Measurements from ENCODE around the gene C16orf54. TPM values are rescaled to one million over a fixed set of nuclear protein-coding genes. Genes with fewer than 3 reads are reported as not detected.

Gene C16orf54
- total and polyA plus RNA-seq, 2 of the 4 experiments (the other 2 are of a cell fraction) = not detected

GRCh38 chr16:29744541-29745101, 1.2 kb downstream of the C16orf54 start:
- CTCF ChIA-PET = no interaction called here

More at GRCh38 chr16:29744541-29745101, 1.2 kb downstream of the C16orf54 start:
- Histone ChIP-seq H4K20me1 (ENCODE audit: insufficient read depth, low read length) (no peaks in the 10 kb centered on the region), H2AFZ (replicated peaks; ENCODE audit: low read length, poor library complexity) (no peak overlapping the region), H2BK5ac (ENCODE audit: low read depth, low read length, poor library complexity, severe bottlenecking) (no peak overlapping the region), H3K18ac (ENCODE audit: low read depth, low read length) (no peak overlapping the region), H3K4me1 (ENCODE audit: control insufficient read depth, insufficient read depth, low read length) (no peaks in the 10 kb centered on the region), H2AK9ac (replicated peaks; ENCODE audit: low read depth, low read length, poor library complexity) (no peak overlapping the region), H3K79me1 (ENCODE audit: low read depth in 1 of 2, low read length in 2 of 2) (no peaks in the 10 kb centered on the region), H3K27me3 (ENCODE audit: control insufficient read depth, insufficient read depth, low read length) (peaks cover 24% of the 10 kb centered on the region), H2AK5ac (ENCODE audit: low read depth, low read length) (no peak overlapping the region), H4K91ac (ENCODE audit: insufficient read depth, low read depth, low read length) (no peak overlapping the region), H3K56ac (ENCODE audit: extremely low read depth, insufficient read depth, low read length) (no peak overlapping the region), H2BK15ac (ENCODE audit: low read depth, low read length) (no peak overlapping the region), H3K4me2 (ENCODE audit: low read depth, low read length) (no peak overlapping the region), H3K36me3 (ENCODE audit: control insufficient read depth, insufficient read depth, low read length) (no peaks in the 10 kb centered on the region), H3K4me3 (ENCODE audit: insufficient read depth, low read depth, low read length) (no peak overlapping the region), H3K9ac (ENCODE audit: low read depth, low read length) (no peak overlapping the region), H3K4ac (ENCODE audit: low read depth, low read length) (no peak overlapping the region), H3K27ac (ENCODE audit: insufficient read depth, low read length) (no peak overlapping the region), H4K5ac (ENCODE audit: low read depth, low read length) (no peak overlapping the region), H3K14ac (replicated peaks; ENCODE audit: low read depth, low read length) (no peak overlapping the region), H2BK120ac (ENCODE audit: low read depth, low read length) (no peak overlapping the region), H2BK20ac (ENCODE audit: low read depth, low read length) (no peak overlapping the region), H3K23ac (ENCODE audit: low read depth, low read length) (no peak overlapping the region), H3K9me1 (ENCODE audit: insufficient read depth, low read length) (no peaks in the 10 kb centered on the region), H3K9me3 (ENCODE audit: control insufficient read depth, insufficient read depth, low read length) (no peaks in the 10 kb centered on the region), H4K8ac (ENCODE audit: low read depth in 2 of 2, low read length in 2 of 2) (no peak overlapping the region)
- WGBS, 2 experiments (ENCODE audit: extremely low coverage in 2 of 2, insufficient read length in 1 of 2) = 97% methylated on average over 6 of the region's 20 CpGs; no CpG with 5 or more reads in 1 of the 2 experiments
- POLR2A ChIA-PET (ENCODE audit: unreplicated experiment) = no interaction called here
- dilution Hi-C loops (cut with HindIII; ENCODE audit: low sequenced_read_pairs, unreplicated experiment) (no loop called here), in situ Hi-C loops (cut with MboI; ENCODE audit: low sequenced_read_pairs) (no loop called here), intact Hi-C loops (cut with micrococcal nuclease) (no loop called here)
- no TSS peak for BruUV-seq (replicated peaks)
- ATAC-seq (ENCODE audit: low read depth) (no peak), DNase-seq (no peak)
- TF ChIP-seq, protein P1, sequence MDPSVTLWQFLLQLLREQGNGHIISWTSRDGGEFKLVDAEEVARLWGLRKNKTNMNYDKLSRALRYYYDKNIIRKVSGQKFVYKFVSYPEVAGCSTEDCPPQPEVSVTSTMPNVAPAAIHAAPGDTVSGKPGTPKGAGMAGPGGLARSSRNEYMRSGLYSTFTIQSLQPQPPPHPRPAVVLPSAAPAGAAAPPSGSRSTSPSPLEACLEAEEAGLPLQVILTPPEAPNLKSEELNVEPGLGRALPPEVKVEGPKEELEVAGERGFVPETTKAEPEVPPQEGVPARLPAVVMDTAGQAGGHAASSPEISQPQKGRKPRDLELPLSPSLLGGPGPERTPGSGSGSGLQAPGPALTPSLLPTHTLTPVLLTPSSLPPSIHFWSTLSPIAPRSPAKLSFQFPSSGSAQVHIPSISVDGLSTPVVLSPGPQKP (IDR thresholded peaks at IDR 0.05; ENCODE audit: borderline replicate concordance, low read depth, low read length) = no peak
- no peak for TF ChIP-seq RFX5 (IDR thresholded peaks at IDR 0.05; ENCODE audit: low read depth, low read length)
- no peak for TF ChIP-seq NFE2L2 (IDR thresholded peaks at IDR 0.05; ENCODE audit: low read depth, low read length)
- TF ChIP-seq POLR2A (IDR thresholded peaks at IDR 0.05; ENCODE audit: low read depth, low read length) = no peak
- no peak for TF ChIP-seq RCOR1 (IDR thresholded peaks at IDR 0.05; ENCODE audit: insufficient replicate concordance, low read length)
- TF ChIP-seq CHD1 (IDR thresholded peaks at IDR 0.05; ENCODE audit: low read depth, low read length) = no peak
- no peak for TF ChIP-seq MXI1 (IDR thresholded peaks at IDR 0.05; ENCODE audit: borderline replicate concordance, low read depth, low read length)
- TF ChIP-seq BHLHE40 (IDR thresholded peaks at IDR 0.05; ENCODE audit: low read depth, low read length) = no peak
- no peak for TF ChIP-seq FOS (IDR thresholded peaks at IDR 0.05; ENCODE audit: low read depth, low read length)
- TF ChIP-seq CTCF (conservative IDR thresholded peaks at IDR 0.05; ENCODE audit: low read depth, low read length) = no peak
- no peak for TF ChIP-seq SMC3 (IDR thresholded peaks at IDR 0.05; ENCODE audit: low read depth, low read length)
- TF ChIP-seq, protein P2, sequence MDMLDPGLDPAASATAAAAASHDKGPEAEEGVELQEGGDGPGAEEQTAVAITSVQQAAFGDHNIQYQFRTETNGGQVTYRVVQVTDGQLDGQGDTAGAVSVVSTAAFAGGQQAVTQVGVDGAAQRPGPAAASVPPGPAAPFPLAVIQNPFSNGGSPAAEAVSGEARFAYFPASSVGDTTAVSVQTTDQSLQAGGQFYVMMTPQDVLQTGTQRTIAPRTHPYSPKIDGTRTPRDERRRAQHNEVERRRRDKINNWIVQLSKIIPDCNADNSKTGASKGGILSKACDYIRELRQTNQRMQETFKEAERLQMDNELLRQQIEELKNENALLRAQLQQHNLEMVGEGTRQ (IDR thresholded peaks at IDR 0.05; ENCODE audit: low read depth, low read length) = no peak
- TF ChIP-seq MAFK (IDR thresholded peaks at IDR 0.05; ENCODE audit: low read depth, low read length) = no peak
- TF ChIP-seq CEBPB (IDR thresholded peaks at IDR 0.05; ENCODE audit: low read depth, low read length) = no peak
- no peak for TF ChIP-seq RAD21 (IDR thresholded peaks at IDR 0.05; ENCODE audit: low read length)
- no peak for TF ChIP-seq MAZ (IDR thresholded peaks at IDR 0.05; ENCODE audit: borderline replicate concordance, low read depth, low read length)

Measured in IMR-90 (cell line).